Kidney (tissue), 14 donors: ENCODE data around the gene EIF2B2. TPM values are rescaled to one million over a fixed set of nuclear protein-coding genes. Genes with fewer than 3 reads are reported as not detected.
A peak's percentile ranks its signal among the peaks of the same experiment; 100 is the strongest.

Source experiments
- DNase-seq, 5 donors: peaks; one replicate each; pipeline ENCODE4 v3.0.0-alpha.2; 2013 to 2020
- FAIRE-seq: peaks from 2 replicates; lab custom pipeline; 2012; peaks lifted over from hg19 to GRCh38; lab: Jason Lieb, UNC
- H3K27ac ChIP-seq, 2 donors: one replicate each; pipeline ENCODE4 v1.7.0; 2013; ENCODE audit warnings: low read depth in 2 of 2, low read length in 2 of 2, inconsistent platforms in 1 of 2
- H3K27me3 ChIP-seq: one replicate; pipeline ENCODE4 v1.7.1; 2013; ENCODE audit warnings: low read length, inconsistent platforms; ENCODE audit not compliant: control insufficient read depth, insufficient read depth
- H3K36me3 ChIP-seq, 3 donors: one replicate each; pipeline versions ENCODE4 v1.7.0 to v1.7.1; 2013; ENCODE audit warnings: low read length in 3 of 3, control low read depth in 1 of 3, inconsistent platforms in 1 of 3; ENCODE audit not compliant: insufficient read depth in 3 of 3, control insufficient read depth in 2 of 3
- H3K4me1 ChIP-seq, 3 donors: one replicate each; pipeline versions ENCODE4 v1.7.0 to v1.7.1; 2013; ENCODE audit warnings: low read length in 3 of 3, inconsistent platforms in 1 of 3, low read depth in 1 of 3; ENCODE audit not compliant: control insufficient read depth in 2 of 3, insufficient read depth in 2 of 3
- H3K4me3 ChIP-seq, 3 donors: one replicate each; pipeline versions ENCODE4 v1.7.0 to v1.8.1; 2013; ENCODE audit warnings: low read length in 3 of 3, control low read depth in 1 of 3, inconsistent platforms in 1 of 3
- H3K9ac ChIP-seq, 3 donors: one replicate each; pipeline versions ENCODE4 v1.7.0 to v1.7.1; 2013; ENCODE audit warnings: low read length in 3 of 3, control low read depth in 1 of 3, inconsistent platforms in 1 of 3
- H3K9me3 ChIP-seq, 3 donors: one replicate each; pipeline versions ENCODE4 v1.7.0 to v1.7.1; 2013; ENCODE audit warnings: low read length in 3 of 3, control low read depth in 1 of 3, inconsistent platforms in 1 of 3; ENCODE audit not compliant: control insufficient read depth in 2 of 3, insufficient read depth in 1 of 3
- intact Hi-C: fragments of 100-400 bp; cut with DNase I; formaldehyde crosslinking; loops from one replicate; pipeline ENCODE4 v1.11.1; 2022
- polyA plus RNA-seq: library from polyadenylated mRNA; stranded (reverse); fragments of 350-450 nt; fragmentation: Illumina TruSeq; extraction: RNeasy Lipid Tissue Mini Kit (QIAGEN cat#74804); gene quantifications from one replicate; pipeline ENCODE4 v1.2.3, GENCODE V29; 2014; ENCODE audit warnings: low read depth, low replicate concordance; ENCODE audit not compliant: insufficient read depth
- total RNA-seq: library from RNA; stranded (reverse); fragmentation: NEBNext Ultra II Directional; extraction: Animal tissue kit (Norgen Biotek cat#: 25700); gene quantifications from one replicate; pipeline ENCODE4 v1.2.1, GENCODE V29; 2021
- TF ChIP-seq, protein P1 (sequence below): IDR thresholded peaks from 3 replicates; pipeline ENCODE4 v1.5.1; 2012; ENCODE audit warnings: mild to moderate bottlenecking, moderate library complexity, borderline replicate concordance; ENCODE audit not compliant: insufficient read depth; ENCODE audit errors: extremely low read depth
- donor health status: control.
- donor health status: control.
- donor health status: control.
- donor health status: control.
- donor health status: control.
- donor health status: DM: yes; HTN: yes; CAD: no.
- donor health status: Normal renal cell carcinoma (clear cell type).

EIF2B2 gene
- total and polyA plus RNA-seq, 2 donors from 2014 or later, result 44.0 to 60.6 TPM

DNA sequence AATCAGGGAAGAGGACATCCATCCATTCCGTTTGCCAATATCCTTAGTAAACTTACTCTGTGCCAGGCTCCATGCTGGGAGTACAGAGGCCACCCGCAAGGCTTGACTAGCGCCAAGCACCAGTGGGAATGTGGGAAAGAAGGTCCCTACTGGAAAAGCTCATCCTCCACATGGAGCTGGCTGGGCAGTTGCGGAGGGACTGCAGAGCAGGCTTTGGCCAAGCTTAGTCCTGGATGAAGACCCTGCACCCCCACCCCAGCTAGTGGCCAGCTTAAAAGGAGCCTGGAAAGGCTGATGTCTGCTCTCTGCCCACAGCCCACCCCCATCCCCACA lies 22.4 kb upstream of the EIF2B2 start:
- DNase-seq (no peak), FAIRE-seq (no peak)
- intact Hi-C loops, result no loop called here
- Histone ChIP-seq H3K27ac (no peak overlapping the region), H3K9me3 (no peaks in the 10 kb centered on the region), H3K4me1 (peaks cover 0 to 4% (median 0%) of the 10 kb centered on the region in 3 donors), H3K9ac (no peak overlapping the region), H3K27me3 (no peaks in the 10 kb centered on the region), H3K4me3 (no peak overlapping the region), H3K36me3 (no peaks in the 10 kb centered on the region)
- TF ChIP-seq, protein P1, sequence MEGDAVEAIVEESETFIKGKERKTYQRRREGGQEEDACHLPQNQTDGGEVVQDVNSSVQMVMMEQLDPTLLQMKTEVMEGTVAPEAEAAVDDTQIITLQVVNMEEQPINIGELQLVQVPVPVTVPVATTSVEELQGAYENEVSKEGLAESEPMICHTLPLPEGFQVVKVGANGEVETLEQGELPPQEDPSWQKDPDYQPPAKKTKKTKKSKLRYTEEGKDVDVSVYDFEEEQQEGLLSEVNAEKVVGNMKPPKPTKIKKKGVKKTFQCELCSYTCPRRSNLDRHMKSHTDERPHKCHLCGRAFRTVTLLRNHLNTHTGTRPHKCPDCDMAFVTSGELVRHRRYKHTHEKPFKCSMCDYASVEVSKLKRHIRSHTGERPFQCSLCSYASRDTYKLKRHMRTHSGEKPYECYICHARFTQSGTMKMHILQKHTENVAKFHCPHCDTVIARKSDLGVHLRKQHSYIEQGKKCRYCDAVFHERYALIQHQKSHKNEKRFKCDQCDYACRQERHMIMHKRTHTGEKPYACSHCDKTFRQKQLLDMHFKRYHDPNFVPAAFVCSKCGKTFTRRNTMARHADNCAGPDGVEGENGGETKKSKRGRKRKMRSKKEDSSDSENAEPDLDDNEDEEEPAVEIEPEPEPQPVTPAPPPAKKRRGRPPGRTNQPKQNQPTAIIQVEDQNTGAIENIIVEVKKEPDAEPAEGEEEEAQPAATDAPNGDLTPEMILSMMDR, result no peak

DNA sequence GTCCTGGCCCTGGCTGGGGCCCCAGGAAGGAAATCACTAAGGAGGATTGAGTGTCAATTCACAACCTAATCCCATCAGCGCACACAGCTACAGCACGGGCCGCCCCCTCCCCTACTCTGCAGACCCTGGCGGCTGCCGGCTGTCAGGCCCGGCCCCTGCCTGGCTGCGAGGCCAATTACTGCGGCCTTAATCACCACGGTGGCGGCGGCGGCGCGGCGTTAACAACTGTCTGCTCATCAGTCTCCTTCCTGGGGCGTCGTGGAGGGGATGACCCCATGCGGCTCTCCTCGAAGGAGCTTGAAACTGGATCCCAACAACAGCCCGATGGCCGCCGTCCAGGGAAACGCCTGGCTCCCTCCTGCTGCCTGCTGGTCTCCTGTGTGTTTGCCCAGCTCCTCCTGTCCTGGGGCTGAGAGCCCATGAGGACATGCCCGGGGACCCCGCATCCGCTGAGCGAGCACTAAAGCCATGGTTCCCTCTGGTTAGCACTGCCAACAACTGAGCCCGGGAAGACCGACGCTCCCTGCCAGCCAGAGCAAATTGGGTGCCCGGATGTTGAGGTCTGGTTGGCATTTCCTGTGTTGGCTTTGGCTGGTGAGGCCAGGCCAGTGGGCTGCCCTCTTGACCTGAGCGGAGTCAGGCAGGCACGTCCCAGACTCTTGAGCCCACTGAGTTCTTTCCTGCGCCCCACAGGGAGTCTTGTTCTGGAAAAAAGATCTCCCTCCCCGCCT lies 21.8 kb upstream of the EIF2B2 start:
- FAIRE-seq (no peak), DNase-seq (peak; percentile 58 to 73 (median 71))
- H3K27me3 ChIP-seq, result no peaks in the 10 kb centered on the region
- H3K4me1 ChIP-seq, result peaks cover 0 to 4% (median 0%) of the 10 kb centered on the region in 3 donors
- intact Hi-C loops, result no loop called here
- no peak overlapping the region for H3K9ac ChIP-seq
- H3K27ac ChIP-seq, result peak overlapping the region in 1 of 2 donors; percentile 22
- H3K4me3 ChIP-seq, result no peak overlapping the region
- H3K9me3 ChIP-seq, result no peaks in the 10 kb centered on the region
- TF ChIP-seq, protein P1, result no peak
- H3K36me3 ChIP-seq, result no peaks in the 10 kb centered on the region

DNA sequence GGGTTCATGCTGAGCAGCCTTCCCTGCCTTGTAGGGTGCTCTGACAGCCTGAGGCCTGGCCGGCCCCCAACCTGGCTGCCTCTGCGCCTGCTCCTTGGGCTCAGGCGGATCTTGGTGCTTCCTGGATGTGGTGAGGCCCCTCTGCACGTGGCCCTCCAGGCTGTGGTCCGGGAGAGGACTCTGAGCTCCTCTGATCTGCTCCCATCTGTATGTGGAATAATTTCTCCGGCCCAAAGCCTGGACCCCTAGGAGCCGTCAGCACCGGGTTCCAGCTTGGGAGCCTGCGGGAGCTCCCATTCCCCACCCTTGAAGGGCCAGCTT lies 21.3 kb upstream of the EIF2B2 start:
- no peak overlapping the region for H3K9ac ChIP-seq
- H3K4me3 ChIP-seq, result no peak overlapping the region
- TF ChIP-seq, protein P1, result no peak
- H3K4me1 ChIP-seq, result peaks cover 0 to 4% (median 0%) of the 10 kb centered on the region in 3 donors
- intact Hi-C loops, result no loop called here
- peak overlapping the region in 1 of 2 donors; percentile 22 for H3K27ac ChIP-seq
- DNase-seq (no peak), FAIRE-seq (no peak)
- H3K27me3 ChIP-seq, result no peaks in the 10 kb centered on the region
- no peaks in the 10 kb centered on the region for H3K36me3 ChIP-seq
- no peaks in the 10 kb centered on the region for H3K9me3 ChIP-seq
